ENCODE data around the gene SRGAP2.
"Not testable (repeated sequence)": the region's sequence is repeated elsewhere in the genome, so short reads cannot be mapped to it uniquely, and the experiment has no call there.

GRCh38 chr1:206235190-206235589, 31.8 kb downstream of the SRGAP2 start:
- TF ChIP-seq CTCF (IDR thresholded peaks at IDR 0.05; ENCODE audit: insufficient read depth, low read length); SPI1 (IDR thresholded peaks at IDR 0.05; ENCODE audit: borderline replicate concordance, low read depth): not testable (repeated sequence)
